GM21737 (cell line): ENCODE measurements around the gene C1QTNF2.

Experiments used
- ATAC-seq: cut with Tn5 transposase; IDR thresholded peaks from one replicate; pipeline ENCODE4 v1.9.1; 2021; ENCODE audit warnings: mild to moderate bottlenecking, moderate library complexity; ENCODE audit not compliant: unreplicated experiment

The C1QTNF2 gene

DNA sequence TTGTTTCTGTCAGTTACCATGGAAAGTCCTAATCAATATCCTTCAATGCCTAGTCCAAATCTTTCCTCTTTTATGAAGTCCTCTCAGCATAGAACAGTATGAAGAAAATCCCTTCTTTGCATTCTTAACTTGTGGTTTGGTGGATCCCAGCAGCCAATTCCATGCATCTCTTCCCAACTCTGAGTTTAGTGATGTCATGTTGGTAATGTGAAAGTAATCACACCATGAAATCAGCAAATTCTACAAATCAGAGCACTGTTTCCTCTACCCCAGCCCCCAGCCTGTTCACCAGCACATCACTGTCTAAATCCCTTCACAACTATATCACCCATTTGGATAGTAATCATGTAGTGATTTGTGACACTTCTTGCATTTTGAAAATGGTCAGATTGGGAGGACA, 4.7 kb upstream of the C1QTNF2 start:
- ATAC-seq = no peak

DNA sequence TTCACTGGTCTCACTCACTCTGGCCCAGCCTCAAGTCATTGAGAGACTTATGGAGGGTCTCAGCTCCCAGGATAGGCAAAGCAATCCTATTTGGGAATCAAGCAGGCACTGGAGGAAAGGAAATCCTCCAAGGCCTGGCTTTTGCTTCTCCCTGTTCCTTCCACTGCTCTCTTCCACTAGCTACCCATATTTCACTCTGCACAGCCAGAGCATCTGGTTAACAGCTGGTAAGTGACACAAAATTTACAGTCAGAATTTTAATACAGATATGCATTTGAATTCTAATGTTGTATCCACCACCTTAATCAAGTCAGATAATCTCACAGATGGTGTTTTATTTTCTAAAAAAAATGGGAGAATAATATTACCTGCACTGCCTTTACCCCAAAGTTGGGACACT, 868 bp upstream of the C1QTNF2 start:
- no peak for ATAC-seq

DNA sequence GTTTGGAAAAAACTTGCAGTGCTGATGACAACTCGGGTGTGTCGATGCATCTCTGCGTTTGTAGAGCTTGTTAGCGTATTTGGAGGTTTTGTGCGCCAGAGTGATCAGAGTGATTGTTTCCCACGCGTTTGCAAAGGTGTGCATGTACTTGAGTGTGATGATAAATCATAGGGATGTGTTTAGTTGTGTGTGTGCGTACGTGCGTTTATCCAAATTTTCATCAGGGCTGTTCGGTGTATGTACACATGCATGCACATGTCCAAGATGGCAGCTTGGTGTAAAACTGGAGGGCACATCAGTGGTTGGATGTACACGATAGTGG, 248 bp upstream of the C1QTNF2 start:
- ATAC-seq = no peak

DNA sequence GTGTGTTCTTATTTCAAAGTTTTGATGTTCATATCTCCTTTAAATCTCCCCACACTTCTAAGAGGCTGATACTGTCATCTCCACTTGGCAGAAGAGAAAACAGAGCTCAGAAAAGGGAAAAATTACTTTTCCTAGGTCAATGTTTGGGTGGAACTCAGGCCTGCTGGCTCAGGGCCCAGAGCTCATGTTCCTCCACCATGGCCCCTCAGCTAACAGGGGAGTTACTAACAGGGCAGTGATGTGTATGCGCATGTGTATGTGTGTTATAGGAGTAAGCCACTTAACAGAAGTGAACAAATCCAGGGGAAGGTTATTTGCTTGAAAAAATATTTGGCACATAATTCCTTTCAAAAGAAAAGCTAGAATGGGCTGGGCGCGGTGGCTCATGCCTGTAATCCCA, 2.5 kb downstream of the C1QTNF2 start:
- ATAC-seq = no peak

DNA sequence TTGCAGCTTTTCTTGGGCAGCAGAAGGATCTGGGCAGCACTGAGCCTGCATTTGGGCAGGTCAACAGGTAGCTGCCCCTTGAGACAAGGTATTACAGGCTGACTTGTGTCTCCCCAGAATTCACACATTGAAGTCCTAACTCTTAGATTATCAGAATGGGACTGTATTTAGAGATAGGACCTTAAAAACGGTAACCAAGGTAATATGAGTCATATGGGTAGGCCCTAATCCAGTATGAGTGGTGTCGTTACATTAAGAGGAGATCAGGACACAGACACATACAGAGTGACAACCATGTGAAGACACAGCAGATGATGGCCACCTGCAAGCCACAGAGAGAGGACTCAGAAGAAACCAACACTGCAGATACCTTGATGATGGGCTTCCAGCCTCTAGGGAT, 3.2 kb downstream of the C1QTNF2 start:
- no peak for ATAC-seq

DNA sequence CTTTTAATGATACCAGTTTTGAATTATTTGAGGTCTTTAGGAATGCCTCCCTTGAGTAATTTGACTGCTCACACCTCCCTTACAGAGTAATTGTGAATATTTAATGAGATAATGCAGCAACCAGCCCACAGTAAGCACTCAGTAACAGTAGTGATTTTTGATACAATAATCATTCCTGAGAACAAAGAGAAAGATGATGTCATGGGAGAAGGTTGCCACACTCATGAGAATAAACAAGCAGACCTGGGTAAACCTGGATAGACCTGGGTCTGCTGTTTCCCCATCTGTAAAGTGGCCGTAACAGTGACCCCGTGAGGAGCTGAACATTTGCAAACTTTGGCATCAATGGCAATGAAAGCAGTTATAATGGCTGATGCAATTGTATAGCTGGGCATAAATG, 4.2 kb downstream of the C1QTNF2 start:
- ATAC-seq = no peak

DNA sequence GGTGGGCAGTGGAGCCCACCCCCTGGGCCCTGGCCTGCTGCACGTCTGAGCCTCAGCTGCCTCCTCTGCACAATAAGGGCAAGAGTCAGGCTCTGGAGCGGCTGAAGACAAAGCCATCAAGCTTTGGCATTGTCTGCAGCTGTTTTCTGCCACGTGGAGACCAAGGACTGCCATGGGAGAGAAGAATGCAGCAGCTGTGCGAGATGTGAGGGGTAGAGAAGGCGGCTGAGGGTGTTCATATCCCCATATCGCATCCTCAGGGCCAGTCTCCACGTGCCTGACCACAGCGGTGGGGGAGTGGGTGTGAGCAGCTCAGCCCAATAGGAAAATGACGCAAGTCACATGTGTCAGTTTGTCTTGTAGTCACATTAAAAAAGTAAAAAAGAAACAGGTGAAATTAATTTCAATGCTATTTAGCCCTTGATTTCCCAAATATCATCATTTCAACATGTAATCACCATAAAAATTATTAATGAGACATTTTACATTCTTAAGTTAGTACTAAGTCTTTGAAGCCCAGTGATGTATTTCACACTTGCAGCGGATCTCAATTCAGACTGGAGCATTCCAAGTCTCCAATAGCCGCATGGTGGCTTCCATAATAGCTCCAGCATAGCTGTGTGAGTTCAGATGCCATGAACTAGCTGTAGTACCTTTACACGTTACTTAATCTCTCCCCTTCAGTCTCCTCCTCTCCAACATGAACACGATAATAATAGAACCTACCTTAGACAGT, 6.6 kb downstream of the C1QTNF2 start:
- ATAC-seq = no peak

DNA sequence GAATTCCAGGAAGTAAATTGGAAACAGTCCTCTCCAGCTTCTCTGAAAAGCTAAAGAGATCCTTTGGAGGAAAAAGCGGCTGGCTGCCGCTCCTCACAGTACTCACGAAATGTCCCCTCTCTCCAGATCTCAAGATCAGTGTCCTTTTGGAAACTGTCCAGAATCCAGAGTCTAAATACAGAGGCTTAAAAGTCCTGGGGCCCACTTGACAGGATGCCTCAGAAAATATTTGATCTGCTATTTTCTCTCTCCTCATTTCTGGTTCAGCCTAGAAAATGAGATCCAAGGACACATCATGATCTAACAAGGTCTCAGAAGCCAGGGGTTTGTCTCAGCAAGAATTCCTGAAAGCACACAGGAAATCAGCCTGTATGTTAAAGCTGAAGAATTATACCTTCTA, 7.2 kb downstream of the C1QTNF2 start:
- no peak for ATAC-seq

DNA sequence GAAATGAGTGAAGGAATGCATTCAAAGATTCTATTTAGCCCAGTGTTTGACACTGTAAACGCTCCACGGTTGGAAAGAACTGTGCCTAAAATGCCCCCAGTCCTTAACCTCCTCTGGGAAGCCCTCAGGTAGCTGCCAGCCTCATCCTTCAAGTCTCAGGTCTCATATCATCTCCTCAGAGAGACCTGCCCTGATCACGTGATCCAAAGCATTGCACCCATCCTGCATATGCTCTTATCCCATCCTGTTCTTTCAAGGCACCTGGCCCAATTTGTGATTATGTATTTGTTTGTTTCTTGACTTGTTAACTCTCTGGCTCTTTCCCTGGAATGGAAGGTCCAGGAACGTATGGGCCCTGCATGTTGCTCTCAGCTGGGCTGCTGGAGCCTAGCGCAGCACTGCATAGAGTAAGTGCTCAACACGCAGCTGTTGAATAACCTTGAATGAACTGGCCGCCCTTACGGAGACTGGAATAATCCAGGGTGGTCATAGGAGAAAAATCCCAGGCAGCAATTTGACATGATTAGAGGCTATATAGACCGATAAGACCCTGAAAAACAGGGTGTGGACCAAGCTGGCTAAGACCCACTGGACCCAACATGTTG, 8.7 kb downstream of the C1QTNF2 start:
- ATAC-seq = no peak

DNA sequence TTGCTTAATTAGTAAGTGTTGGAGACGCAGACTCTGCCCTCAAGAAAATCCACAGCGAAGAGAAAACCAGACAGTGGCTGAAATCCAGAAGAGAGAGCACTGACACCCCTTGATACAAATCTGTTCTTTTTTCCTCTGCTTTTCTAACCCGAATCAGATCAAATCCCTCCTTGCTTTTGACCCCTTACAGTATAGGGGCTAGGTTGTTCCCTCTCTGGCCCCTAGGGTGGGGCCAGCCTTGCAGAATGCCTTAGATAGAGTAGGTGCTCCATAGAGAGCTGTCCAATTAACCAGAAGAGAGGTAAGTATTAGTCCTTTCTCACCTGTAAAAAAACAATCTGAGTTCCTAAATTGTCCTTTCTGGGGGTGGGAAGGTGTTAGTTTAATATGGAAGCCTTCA, 10.1 kb downstream of the C1QTNF2 start:
- no peak for ATAC-seq

DNA sequence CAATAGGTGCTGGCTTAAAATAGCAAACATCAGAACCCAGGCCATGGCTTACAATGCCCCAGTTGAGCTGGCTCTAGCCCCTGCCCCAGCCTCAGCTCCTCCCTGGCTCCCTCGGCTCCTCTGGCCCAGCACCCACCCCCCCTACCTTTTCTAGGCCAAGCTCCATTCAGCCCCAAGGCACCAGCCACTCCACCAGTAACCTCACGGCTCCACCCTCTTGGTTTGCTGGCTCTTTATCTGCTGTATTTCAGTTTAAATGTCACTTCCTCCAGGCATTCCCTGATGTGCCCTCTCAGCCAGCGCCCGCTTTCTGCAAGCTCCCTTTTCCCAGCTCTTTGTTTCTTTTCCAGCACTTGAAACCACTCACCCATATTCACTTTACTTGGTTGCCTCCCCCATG, 10.6 kb downstream of the C1QTNF2 start:
- no peak for ATAC-seq

DNA sequence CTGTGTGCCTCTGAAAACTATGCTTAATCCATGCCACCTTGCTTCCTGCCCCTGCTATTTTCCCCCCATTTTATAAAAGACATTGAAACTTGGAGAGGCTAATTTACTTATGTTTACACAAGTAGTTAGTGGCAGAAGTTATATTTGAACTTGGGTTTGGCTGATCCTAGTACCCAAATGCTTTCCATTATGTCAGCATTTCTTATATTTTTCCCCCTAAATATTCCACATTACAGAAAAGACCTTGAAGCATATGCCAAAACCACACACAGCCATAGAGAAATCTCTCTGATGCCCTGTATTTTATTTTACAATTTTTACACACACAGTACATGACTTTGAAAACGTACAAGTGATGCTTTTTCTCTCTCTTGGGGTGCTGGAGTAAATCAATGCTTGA, 11.2 kb downstream of the C1QTNF2 start:
- no peak for ATAC-seq

DNA sequence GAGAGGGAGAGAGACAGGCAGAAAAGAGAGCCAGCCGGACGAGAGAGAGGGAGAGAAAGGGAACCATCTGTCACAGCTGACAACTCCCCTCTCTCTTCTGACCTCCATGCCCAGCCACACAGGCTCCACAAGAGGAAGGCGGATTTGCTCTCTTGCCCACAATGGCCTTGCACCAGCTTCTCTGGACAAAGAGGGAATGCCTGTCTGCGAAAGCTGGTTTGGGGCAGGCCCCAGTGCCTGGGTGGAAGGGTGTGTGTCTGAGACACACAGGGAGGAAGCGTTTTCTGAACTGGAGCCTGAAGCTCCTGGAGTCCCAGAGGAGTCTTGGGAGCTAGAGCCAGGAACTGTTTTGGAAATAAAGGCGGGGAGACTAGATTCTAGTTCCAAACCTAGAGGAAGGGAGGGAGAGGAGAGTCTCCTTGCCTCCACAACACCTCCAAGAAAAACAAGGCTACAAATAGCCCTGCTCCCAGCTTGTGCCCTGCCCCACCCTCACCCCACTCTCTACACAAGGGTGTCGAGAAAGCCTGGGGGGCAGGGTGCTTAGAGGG, 12.5 kb downstream of the C1QTNF2 start:
- ATAC-seq = no peak

DNA sequence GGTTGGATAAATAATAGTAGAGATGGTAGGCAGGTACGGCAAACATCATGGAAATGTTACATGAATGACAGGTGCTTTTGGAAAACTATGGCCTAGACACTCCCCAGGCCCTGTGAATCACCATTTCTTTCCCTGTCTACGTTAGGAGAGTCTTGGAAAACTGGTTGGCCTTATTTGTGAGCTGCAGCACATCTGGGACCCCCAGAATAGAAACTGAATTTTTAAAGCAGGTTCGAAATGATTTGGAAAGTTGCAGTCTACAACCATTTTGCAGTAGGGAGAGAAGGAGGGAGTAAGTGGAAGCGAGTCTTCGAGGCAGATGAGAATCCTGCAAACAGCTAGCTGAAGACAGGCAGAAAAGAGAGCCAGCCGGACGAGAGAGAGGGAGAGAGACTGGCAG, 13.0 kb downstream of the C1QTNF2 start:
- ATAC-seq = no peak

DNA sequence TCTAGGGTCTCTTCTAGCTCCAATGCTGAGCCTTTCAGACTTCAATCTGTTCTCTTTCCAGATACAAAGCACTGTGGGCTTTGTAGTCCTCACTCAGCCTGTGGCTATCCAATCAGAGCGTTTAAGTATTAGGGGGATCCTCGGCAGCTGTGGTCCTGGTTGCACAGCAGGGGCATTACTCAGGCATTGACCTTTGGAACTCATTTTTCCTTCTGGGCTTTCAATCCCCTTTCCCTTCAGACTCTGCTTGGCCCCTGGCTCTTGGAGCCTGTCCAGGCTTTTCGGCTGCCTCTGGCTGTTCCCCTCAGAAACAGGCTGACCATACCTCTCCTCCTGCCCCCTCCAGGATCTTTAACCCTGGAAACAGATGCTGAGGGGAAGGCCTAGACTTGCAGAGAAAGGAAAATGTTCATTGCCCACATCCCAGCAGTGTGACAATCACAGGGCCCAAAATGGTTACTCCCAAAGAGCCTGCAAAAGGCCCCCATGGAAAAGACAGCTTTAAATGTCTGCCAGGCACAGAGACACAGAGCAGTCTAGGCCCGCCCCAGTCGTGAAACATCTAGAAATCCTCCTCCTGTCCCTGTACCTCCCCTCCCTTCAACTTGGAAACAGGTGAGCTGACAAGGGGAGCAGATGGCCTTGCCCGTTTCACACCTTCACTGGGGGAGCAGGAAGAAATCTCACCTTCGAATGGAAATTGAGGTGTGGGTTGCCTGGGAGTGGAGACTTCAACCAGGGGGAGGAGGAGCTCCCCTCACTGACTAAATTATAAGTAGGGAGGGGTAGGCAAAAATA, 13.7 kb downstream of the C1QTNF2 start:
- ATAC-seq = no peak

DNA sequence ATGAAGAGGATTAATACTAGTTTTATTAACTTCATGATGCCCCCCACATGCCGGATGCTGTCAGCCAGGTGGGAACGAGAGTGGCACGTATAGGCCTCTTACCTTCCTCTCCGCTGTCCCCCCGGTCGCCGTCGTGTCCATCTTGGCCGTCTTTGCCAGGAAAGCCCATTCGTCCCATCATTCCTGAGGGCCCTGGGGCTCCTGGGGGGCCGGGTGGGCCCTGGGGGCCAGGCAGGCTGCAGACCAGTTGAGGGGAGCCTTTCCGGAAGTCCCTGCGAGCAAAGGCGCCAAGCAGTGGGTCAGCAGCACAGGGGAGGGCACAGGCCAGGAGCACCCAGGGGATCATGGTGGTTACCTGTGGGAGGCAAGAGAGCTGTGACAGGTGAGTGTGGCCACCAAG, 15.8 kb downstream of the C1QTNF2 start:
- ATAC-seq = no peak

DNA sequence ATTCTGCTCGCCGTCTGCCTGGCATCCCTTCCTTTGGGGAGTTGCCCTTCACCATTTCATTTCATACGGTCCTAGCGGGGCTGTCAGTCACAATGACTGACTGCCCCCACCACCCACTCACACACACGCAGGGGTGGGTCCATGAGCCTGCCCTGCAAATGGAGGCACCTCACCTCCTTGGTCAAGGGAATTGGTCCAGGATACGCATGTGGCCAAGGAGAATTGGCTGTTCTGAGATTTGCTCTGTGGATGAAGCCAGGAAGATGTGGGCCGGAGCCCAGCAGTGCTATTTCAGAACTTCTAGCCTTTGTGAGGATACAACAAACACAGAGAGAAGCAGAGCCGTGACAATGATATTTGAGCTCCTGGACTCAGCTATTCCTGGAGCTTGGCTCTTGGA, 17.0 kb downstream of the C1QTNF2 start:
- ATAC-seq = no peak

DNA sequence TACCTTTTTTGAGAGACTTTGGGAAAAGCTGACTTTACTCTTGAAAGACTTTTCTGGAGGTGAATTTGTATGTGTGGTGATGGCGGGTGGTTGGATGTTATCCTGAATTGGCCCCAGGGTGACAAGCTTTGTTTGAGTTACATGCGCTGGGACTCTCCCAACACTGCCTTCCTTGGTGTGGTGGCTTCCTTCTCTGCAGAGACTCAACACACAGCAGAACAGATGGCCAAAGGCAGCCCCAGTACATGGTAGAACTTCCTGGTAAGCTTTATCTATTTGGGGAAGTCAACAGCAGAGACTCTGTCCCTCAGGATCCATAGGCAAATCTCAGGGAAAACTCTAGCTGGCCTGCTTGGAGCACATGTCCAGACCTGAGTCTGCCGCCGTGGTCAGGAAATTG, 18.1 kb downstream of the C1QTNF2 start:
- no peak for ATAC-seq

DNA sequence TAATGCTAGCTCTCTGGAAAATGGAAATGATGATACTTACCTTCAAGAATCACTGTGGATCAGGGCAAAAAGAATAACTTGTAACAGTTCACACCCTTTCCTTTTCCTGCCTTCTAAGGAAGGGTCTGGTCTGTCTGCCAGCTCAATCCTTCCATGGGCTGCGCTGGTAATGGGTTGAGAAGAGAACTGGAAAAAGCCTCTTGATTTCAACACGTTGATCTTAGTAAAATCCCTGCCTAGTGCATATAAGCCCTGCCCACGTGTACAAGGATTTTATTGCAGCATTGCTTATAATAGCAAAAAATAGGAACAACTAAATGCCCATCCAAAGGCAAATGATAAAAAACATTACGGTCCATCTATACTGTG, 20.5 kb downstream of the C1QTNF2 start:
- ATAC-seq = no peak

DNA sequence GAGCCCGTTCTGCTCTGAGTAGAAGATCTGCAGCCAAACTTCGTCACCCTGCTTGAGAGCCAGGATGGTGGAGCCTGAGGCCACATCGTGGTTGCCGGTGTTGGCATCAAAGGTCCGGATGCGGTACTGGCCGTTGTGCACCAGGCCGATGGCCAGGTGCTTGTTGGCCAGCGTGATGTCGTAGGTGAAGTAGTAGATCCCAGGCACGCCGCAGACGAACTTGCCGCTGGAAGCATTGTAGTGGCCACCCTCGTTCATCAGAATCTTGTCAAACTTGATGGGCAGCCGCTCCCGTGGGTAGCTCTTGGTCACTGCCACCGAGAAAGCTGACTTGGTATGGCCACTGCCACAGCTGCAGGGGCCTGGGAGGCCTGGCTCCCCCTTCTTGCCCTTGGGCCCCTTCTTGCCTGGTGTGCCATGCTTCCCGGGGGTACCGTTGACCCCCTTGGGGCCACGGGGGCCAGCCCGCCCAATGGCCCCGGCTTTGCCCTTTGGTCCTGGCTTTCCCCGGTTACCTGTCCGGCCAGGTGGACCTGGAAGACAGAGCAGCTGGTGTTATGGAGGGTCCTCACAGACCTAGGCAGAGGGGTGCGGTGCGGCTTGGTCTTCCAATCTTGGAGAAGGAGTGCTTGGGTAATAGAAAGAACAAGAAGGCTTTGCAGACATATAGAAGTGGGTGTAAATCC, 21.0 kb downstream of the C1QTNF2 start:
- ATAC-seq = no peak

DNA sequence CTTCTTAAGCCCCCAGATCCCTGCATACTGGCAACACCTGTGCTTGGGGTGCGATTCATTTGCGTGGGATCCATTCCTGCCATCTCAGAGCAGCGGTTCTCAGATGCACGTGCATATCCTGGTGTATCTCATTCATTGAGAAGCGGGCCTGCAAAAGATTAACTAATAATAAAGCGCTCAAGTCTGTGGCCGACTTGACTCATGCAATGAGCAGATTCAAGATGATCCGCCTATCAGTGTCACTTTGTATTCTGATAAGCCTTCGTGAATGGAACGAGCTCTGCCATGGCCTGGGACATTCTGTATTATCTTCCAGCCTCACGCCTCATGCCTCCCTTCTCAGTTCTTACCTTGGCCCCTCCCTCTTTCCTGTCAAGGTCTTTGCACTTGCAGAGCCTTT, 22.3 kb downstream of the C1QTNF2 start:
- no peak for ATAC-seq

DNA sequence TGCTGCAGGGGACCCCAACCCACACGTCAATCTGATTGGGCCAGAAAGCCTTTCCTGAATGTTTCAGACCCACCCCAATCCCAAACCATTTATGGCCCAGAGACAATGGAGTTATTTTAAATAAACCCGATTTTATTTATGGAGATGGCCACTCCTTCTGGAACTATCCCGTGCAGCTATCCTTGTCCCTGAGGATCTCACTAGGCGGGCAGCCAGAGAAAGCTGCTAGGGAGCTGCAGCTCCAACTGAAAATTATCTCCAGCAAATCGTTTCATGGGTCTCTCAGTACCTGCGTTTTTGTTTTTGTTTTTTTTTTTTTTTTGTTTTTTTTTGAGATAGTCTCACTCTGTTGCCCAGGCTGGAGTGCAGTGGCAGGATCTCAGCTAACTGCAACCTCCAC, 23.0 kb downstream of the C1QTNF2 start:
- ATAC-seq = no peak
